Loucy (cell line): ENCODE measurements around the gene CYFIP1.

Experiments
- EZH2phosphoT487 ChIP-seq: fragments of 200-600 bp; IDR thresholded peaks from 2 replicates; pipeline ENCODE4 v1.6.1; 2018; ENCODE audit warnings: antibody characterized with exemption, mild to moderate bottlenecking, moderate library complexity, borderline replicate concordance
- TF ChIP-seq, protein P1 (sequence below): fragments of 200-600 bp; sonication (generic); conservative IDR thresholded peaks from 2 replicates; pipeline ENCODE4 v1.5.1; 2014; ENCODE audit warnings: mild to moderate bottlenecking, antibody characterized with exemption, low read length

DNA sequence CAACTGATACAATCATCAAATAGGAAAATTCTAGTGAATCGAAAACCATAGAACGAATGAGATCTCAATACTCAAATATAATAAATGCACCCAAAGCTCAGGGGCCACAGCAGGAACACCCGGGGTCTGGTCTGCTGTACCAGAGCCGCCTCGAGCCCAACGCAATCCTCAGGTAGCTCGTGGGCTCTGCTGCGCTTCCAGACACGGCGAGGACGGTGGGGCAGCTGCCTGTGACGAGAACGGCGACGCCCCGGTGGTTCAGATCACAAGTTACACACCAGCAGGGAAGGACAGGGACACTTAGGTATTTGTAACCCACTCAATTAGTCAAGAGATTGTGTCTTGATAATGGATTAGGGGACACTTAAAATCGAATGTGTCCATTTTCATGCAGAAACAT lies 87.1 kb downstream of the CYFIP1 start:
- TF ChIP-seq, protein P1, sequence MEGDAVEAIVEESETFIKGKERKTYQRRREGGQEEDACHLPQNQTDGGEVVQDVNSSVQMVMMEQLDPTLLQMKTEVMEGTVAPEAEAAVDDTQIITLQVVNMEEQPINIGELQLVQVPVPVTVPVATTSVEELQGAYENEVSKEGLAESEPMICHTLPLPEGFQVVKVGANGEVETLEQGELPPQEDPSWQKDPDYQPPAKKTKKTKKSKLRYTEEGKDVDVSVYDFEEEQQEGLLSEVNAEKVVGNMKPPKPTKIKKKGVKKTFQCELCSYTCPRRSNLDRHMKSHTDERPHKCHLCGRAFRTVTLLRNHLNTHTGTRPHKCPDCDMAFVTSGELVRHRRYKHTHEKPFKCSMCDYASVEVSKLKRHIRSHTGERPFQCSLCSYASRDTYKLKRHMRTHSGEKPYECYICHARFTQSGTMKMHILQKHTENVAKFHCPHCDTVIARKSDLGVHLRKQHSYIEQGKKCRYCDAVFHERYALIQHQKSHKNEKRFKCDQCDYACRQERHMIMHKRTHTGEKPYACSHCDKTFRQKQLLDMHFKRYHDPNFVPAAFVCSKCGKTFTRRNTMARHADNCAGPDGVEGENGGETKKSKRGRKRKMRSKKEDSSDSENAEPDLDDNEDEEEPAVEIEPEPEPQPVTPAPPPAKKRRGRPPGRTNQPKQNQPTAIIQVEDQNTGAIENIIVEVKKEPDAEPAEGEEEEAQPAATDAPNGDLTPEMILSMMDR, result no peak
- no peak for TF ChIP-seq EZH2phosphoT487
